Endothelial cell of umbilical vein (primary cell): ENCODE data around the gene SORCS2. TPM values are rescaled to one million over a fixed set of nuclear protein-coding genes. Genes with fewer than 3 reads are reported as not detected.

Source experiments
- BruUV-seq: library from RNA; stranded (reverse); fragments of 400-500 nt; replicated peaks from 2 replicates; lab custom pipeline; 2021; lab: Mats Ljungman, UMichigan
- CTCF ChIA-PET: fragments of 300-600, 350-600 bp; sonication (Branson Sonifier 250); formaldehyde crosslinking; loops from one replicate; lab custom pipeline; 2021; ENCODE audit warnings: antibody characterized with exemption, inconsistent platforms; lab: Charles Lee
- POLR2A ChIA-PET: fragments of 300-600, 350-600 bp; sonication (Branson Sonifier 250); formaldehyde crosslinking; loops from one replicate; lab custom pipeline; 2021; ENCODE audit warnings: antibody characterized with exemption, inconsistent platforms; lab: Charles Lee
- DNase-seq: peaks from one replicate; pipeline ENCODE4 v3.0.0-alpha.2; 2011; ENCODE audit warnings: low read depth, low spot score
- FAIRE-seq: peaks from 2 replicates; lab custom pipeline; 2011; peaks lifted over from hg19 to GRCh38; lab: Jason Lieb, UNC
- H2AFZ ChIP-seq: 2 replicates; pipeline ENCODE4 v1.6.0; 2012; ENCODE audit warnings: low read depth, low read length, control low read depth, inconsistent platforms
- H3K27ac ChIP-seq: 2 replicates; pipeline ENCODE4 v1.5.1; 2011; ENCODE audit warnings: low read depth, mild to moderate bottlenecking, control low read depth, low read length, moderate library complexity; ENCODE audit not compliant: insufficient read depth
- H3K27me3 ChIP-seq, 2 experiments: 2 replicates each; pipeline versions ENCODE4 v1.6.0 to v1.6.1; 2011; ENCODE audit warnings: low read length in 2 of 2, mixed read lengths in 1 of 2; ENCODE audit not compliant: control insufficient read depth in 2 of 2, insufficient read depth in 2 of 2
- H3K36me3 ChIP-seq, 2 experiments: 2 replicates in 1 of 2; 3 replicates in 1 of 2; pipeline ENCODE4 v1.5.1; 2011; ENCODE audit warnings: low read length in 2 of 2, mild to moderate bottlenecking in 1 of 2, moderate library complexity in 1 of 2; ENCODE audit not compliant: control insufficient read depth in 2 of 2, insufficient read depth in 2 of 2; ENCODE audit errors: extremely low read depth in 1 of 2
- H3K4me1 ChIP-seq: 3 replicates; pipeline ENCODE4 v1.5.1; 2011; ENCODE audit warnings: mild to moderate bottlenecking, low read length; ENCODE audit not compliant: control insufficient read depth, insufficient read depth; ENCODE audit errors: extremely low read depth
- H3K4me2 ChIP-seq: 2 replicates; pipeline ENCODE4 v1.6.1; 2011; ENCODE audit warnings: low read length, control low read depth, mixed read lengths; ENCODE audit not compliant: insufficient read depth
- H3K4me3 ChIP-seq, 3 experiments: fragments of 200-600 bp in 1 of 3; sonication (generic), shearing (Covaris generic) in 1 of 3; replicated peaks in 1 of 3; 2 replicates each; pipeline ENCODE4 v1.5.1; 2011 to 2016; ENCODE audit warnings: control low read depth in 3 of 3, low read length in 3 of 3, mild to moderate bottlenecking in 2 of 3, inconsistent platforms in 1 of 3, low read depth in 1 of 3, moderate library complexity in 1 of 3; ENCODE audit not compliant: insufficient read depth in 1 of 3
- H3K79me2 ChIP-seq: 2 replicates; pipeline ENCODE4 v1.6.0; 2012; ENCODE audit warnings: low read length, inconsistent platforms; ENCODE audit not compliant: control insufficient read depth, insufficient read depth
- H3K9ac ChIP-seq: replicated peaks from 2 replicates; pipeline ENCODE3; 2011; ENCODE audit warnings: low read length, control low read depth; ENCODE audit not compliant: insufficient read depth; ENCODE audit errors: extremely low read depth
- H3K9me1 ChIP-seq: replicated peaks from 3 replicates; pipeline ENCODE4 v1.6.0; 2011; ENCODE audit warnings: mild to moderate bottlenecking, low read length; ENCODE audit not compliant: control insufficient read depth, insufficient read depth; ENCODE audit errors: extremely low read depth
- H3K9me3 ChIP-seq: replicated peaks from 2 replicates; pipeline ENCODE4 v1.5.1; 2012; ENCODE audit warnings: low read length, inconsistent platforms; ENCODE audit not compliant: control insufficient read depth, insufficient read depth
- H4K20me1 ChIP-seq: replicated peaks from 2 replicates; pipeline ENCODE3; 2011; ENCODE audit warnings: mild to moderate bottlenecking, low read length; ENCODE audit not compliant: control insufficient read depth, insufficient read depth; ENCODE audit errors: extremely low read depth
- CTCF ChIP-seq, 2 donors: IDR thresholded peaks; 1 replicate in 1 of 2; 2 replicates in 1 of 2; pipeline ENCODE4 v1.5.1; 2011; ENCODE audit warnings: low read length in 2 of 2, mild to moderate bottlenecking in 2 of 2, moderate library complexity in 2 of 2, control low read depth in 1 of 2, inconsistent platforms in 1 of 2, low read depth in 1 of 2; ENCODE audit not compliant: insufficient read depth in 1 of 2; ENCODE audit errors: extremely low read depth in 1 of 2
- EZH2 ChIP-seq: IDR thresholded peaks from 2 replicates; pipeline ENCODE4 v1.6.1; 2012; ENCODE audit warnings: borderline replicate concordance, low read depth, mild to moderate bottlenecking, moderate library complexity, low read length, inconsistent platforms; ENCODE audit not compliant: severe bottlenecking
- FOS ChIP-seq: IDR thresholded peaks from 2 replicates; pipeline ENCODE4 v1.6.1; 2011; ENCODE audit warnings: mild to moderate bottlenecking, low read length, moderate library complexity, borderline replicate concordance; ENCODE audit not compliant: insufficient read depth
- GATA2 ChIP-seq: IDR thresholded peaks from 2 replicates; pipeline ENCODE4 v1.7.0; 2011; ENCODE audit warnings: low read depth, mild to moderate bottlenecking, moderate library complexity, mixed read lengths, low read length; ENCODE audit not compliant: insufficient read length, insufficient read depth
- JUN ChIP-seq: IDR thresholded peaks from 2 replicates; pipeline ENCODE4 v1.6.1; 2011; ENCODE audit warnings: borderline replicate concordance, low read depth; ENCODE audit not compliant: insufficient read length, insufficient read depth
- MAX ChIP-seq: IDR thresholded peaks from 2 replicates; pipeline ENCODE4 v1.6.1; 2011; ENCODE audit not compliant: insufficient read depth, insufficient read length
- MYC ChIP-seq: IDR thresholded peaks from one replicate; pipeline ENCODE4 v1.6.1; 2011; ENCODE audit warnings: mild to moderate bottlenecking, low read depth, low read length
- POLR2A ChIP-seq: IDR thresholded peaks from 2 replicates; pipeline ENCODE4 v1.6.1; 2012; ENCODE audit warnings: low read depth, mild to moderate bottlenecking, control low read depth, low read length
- POLR2AphosphoS5 ChIP-seq: IDR thresholded peaks from 2 replicates; pipeline ENCODE4 v1.6.1; 2012; ENCODE audit warnings: low read depth, mild to moderate bottlenecking, control low read depth, low read length, moderate library complexity; ENCODE audit not compliant: insufficient read depth
- dilution Hi-C: fragments of 300-500 bp; cut with MboI; formaldehyde crosslinking; loops from one replicate; pipeline ENCODE4 v1.15.0; 2019; ENCODE audit warnings: low sequenced_read_pairs; ENCODE audit not compliant: extremely low pct_ligation_motif_present
- intact Hi-C: fragments of 100-400 bp; cut with micrococcal nuclease; formaldehyde crosslinking; loops from one replicate; pipeline ENCODE4 v1.10.0; 2022
- polyA plus RNA-seq, 4 experiments: library from polyadenylated mRNA; depleted of rRNA in 3 of 4; stranded (reverse) in 3 of 4; unstranded in 1 of 4; fragments of >200 nt; gene quantifications; 2 replicates each; pipeline versions ENCODE4 v1.2.1 to v1.2.3, GENCODE V29; 2011 to 2012; ENCODE audit warnings: missing spikeins in 1 of 4
- total RNA-seq: library from RNA; stranded (reverse); gene quantifications from 2 replicates; pipeline ENCODE4 v1.2.3, GENCODE V29; 2021

The SORCS2 gene
- total and polyA plus RNA-seq, 2 donors (not counting 3 experiments of a cell fraction or from before 2014, with no cell fraction given) = not detected

- ChIA-PET CTCF (no interaction called here), POLR2A (no interaction called here)
- Histone ChIP-seq H3K4me1 (no peaks in the 10 kb centered on the region), H3K79me2 (no peaks in the 10 kb centered on the region), H3K27me3 (no peaks in the 10 kb centered on the region), H3K4me3 (no peak overlapping the region), H3K9ac (no peak overlapping the region), H2AFZ (no peak overlapping the region), H3K9me3 (peaks cover 1% of the 10 kb centered on the region), H3K36me3 (no peaks in the 10 kb centered on the region), H3K4me2 (no peak overlapping the region), H3K27ac (no peak overlapping the region), H4K20me1 (no peaks in the 10 kb centered on the region), H3K9me1 (no peaks in the 10 kb centered on the region)
- FAIRE-seq (no peak), DNase-seq (no peak)
- TF ChIP-seq POLR2AphosphoS5 (no peak), MYC (no peak), EZH2 (no peak), MAX (no peak), GATA2 (no peak), CTCF (IDR thresholded peaks at IDR 0.05; ENCODE audit: extremely low read depth in 1 of 2, insufficient read depth in 1 of 2, low read depth in 1 of 2, low read length in 2 of 2) (no peak), POLR2A (no peak), FOS (no peak), JUN (no peak)
- dilution Hi-C loops (no loop called here), intact Hi-C loops (no loop called here)
- no TSS peak for BruUV-seq
These were observed 252.4 kb downstream of the SORCS2 start for GRCh38 chr4:7444731-7445130.
